Adrenal gland (tissue), 5 donors: Measurements from ENCODE around the gene IL16.

Experiments used
- POLR2A ChIP-seq, 2 donors: fragments of 450-650 bp; IDR thresholded peaks; one replicate each; pipeline ENCODE4 v1.6.1; 2017; ENCODE audit warnings: antibody characterized with exemption in 2 of 2, mild to moderate bottlenecking in 2 of 2, moderate library complexity in 1 of 2
- TF ChIP-seq, protein P1 (sequence below), 6 experiments: fragments of 450-650 bp in 4 of 6; fragments of 200-600 bp in 2 of 6; sonication (generic) in 1 of 6; IDR thresholded peaks; 1 replicate in 5 of 6; 2 replicates in 1 of 6; pipeline versions ENCODE4 v1.5.1 to v1.8.0; 2016 to 2021; ENCODE audit warnings: antibody characterized with exemption in 6 of 6, mild to moderate bottlenecking in 2 of 6, moderate library complexity in 1 of 6
- donor health status: DM: no; HTN: no; CAD: no.

DNA sequence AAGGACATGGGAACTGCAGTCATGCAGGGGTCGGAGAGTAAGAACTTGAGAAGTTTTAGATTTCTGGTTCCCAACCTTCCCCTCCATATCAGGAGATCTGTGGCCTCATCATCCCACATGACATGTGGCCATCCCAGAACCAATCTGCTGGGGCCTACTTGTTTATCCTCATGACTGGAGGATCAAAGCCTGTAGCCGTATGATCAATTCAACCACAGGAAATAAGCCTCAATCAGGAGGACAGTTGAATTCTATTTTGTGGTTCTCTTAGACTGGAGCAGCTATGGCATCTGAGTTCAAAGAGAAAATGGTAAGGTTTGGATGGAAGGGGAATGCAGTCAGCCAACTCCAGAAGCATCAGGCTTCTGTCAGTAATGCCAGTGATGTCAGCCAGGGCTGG, 57.2 kb downstream of the IL16 start:
- TF ChIP-seq, protein P1, sequence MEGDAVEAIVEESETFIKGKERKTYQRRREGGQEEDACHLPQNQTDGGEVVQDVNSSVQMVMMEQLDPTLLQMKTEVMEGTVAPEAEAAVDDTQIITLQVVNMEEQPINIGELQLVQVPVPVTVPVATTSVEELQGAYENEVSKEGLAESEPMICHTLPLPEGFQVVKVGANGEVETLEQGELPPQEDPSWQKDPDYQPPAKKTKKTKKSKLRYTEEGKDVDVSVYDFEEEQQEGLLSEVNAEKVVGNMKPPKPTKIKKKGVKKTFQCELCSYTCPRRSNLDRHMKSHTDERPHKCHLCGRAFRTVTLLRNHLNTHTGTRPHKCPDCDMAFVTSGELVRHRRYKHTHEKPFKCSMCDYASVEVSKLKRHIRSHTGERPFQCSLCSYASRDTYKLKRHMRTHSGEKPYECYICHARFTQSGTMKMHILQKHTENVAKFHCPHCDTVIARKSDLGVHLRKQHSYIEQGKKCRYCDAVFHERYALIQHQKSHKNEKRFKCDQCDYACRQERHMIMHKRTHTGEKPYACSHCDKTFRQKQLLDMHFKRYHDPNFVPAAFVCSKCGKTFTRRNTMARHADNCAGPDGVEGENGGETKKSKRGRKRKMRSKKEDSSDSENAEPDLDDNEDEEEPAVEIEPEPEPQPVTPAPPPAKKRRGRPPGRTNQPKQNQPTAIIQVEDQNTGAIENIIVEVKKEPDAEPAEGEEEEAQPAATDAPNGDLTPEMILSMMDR (IDR thresholded peaks at IDR 0.05) = no peak
- TF ChIP-seq POLR2A (IDR thresholded peaks at IDR 0.05) = no peak
